Neutrophil (primary cell): Measurements from ENCODE around the gene HNF4A.
"Not testable (repeated sequence)": the region's sequence is repeated elsewhere in the genome, so short reads cannot be mapped to it uniquely, and the experiment has no call there.

Source experiments
- H3K27ac ChIP-seq: fragments of 200-600 bp; sonication (generic); 2 replicates; pipeline ENCODE4 v1.5.1; 2016; ENCODE audit warnings: mild to moderate bottlenecking, moderate library complexity
- H3K27me3 ChIP-seq: fragments of 200-600 bp; sonication (generic); 2 replicates; pipeline ENCODE4 v1.6.0; 2016; ENCODE audit warnings: mild to moderate bottlenecking
- H3K36me3 ChIP-seq: fragments of 200-600 bp; sonication (generic); 2 replicates; pipeline ENCODE4 v1.5.1; 2017
- H3K4me1 ChIP-seq, 2 experiments: fragments of 200-600 bp in 1 of 2; sonication (generic) in 1 of 2; 1 replicate in 1 of 2; 2 replicates in 1 of 2; pipeline versions ENCODE4 v1.5.1 to v1.6.1; 2013 to 2016; ENCODE audit warnings: low read depth in 1 of 2, low read length in 1 of 2, mild to moderate bottlenecking in 1 of 2, moderate library complexity in 1 of 2; ENCODE audit not compliant: control insufficient read depth in 1 of 2, insufficient read depth in 1 of 2
- H3K4me3 ChIP-seq, 2 experiments: fragments of 200-600 bp in 1 of 2; sonication (generic) in 1 of 2; 1 replicate in 1 of 2; 2 replicates in 1 of 2; pipeline ENCODE4 v1.5.1; 2013 to 2016; ENCODE audit warnings: low read depth in 1 of 2, low read length in 1 of 2, mild to moderate bottlenecking in 1 of 2, moderate library complexity in 1 of 2
- H3K9me3 ChIP-seq: fragments of 200-600 bp; sonication (generic); 2 replicates; pipeline ENCODE4 v1.5.1; 2016
- CTCF ChIP-seq: fragments of 200-600 bp; sonication (generic); IDR thresholded peaks from 2 replicates; pipeline ENCODE4 v1.5.1; 2016; ENCODE audit warnings: antibody characterized with exemption

The HNF4A gene

GRCh38 chr20:44465001-44465560 lies 109.6 kb downstream of the HNF4A start:
- Histone ChIP-seq H3K9me3 (no peaks in the 10 kb centered on the region), H3K27me3 (no peaks in the 10 kb centered on the region), H3K27ac (no peak overlapping the region), H3K4me1 (no peaks in the 10 kb centered on the region), H3K36me3 (no peaks in the 10 kb centered on the region), H3K4me3 (no peak overlapping the region)
- TF ChIP-seq CTCF = no peak

- no peaks in the 10 kb centered on the region for H3K27me3 ChIP-seq
- no peaks in the 10 kb centered on the region for H3K4me1 ChIP-seq
- H3K4me3 ChIP-seq = no peak overlapping the region
- no peak for TF ChIP-seq CTCF
- no peak overlapping the region for H3K27ac ChIP-seq
- H3K36me3 ChIP-seq = no peaks in the 10 kb centered on the region
- no peaks in the 10 kb centered on the region for H3K9me3 ChIP-seq
Observed at GRCh38 chr20:44467289-44467883, 111.9 kb downstream of the HNF4A start.

- Histone ChIP-seq H3K27me3 (no peaks in the 10 kb centered on the region), H3K4me1 (no peaks in the 10 kb centered on the region), H3K9me3 (no peaks in the 10 kb centered on the region), H3K36me3 (no peaks in the 10 kb centered on the region), H3K27ac (no peak overlapping the region), H3K4me3 (no peak overlapping the region)
- no peak for TF ChIP-seq CTCF
Observed at GRCh38 chr20:44468044-44468782, 112.7 kb downstream of the HNF4A start.

GRCh38 chr20:44470327-44470726 lies 114.8 kb downstream of the HNF4A start:
- no peak for TF ChIP-seq CTCF
- no peak overlapping the region for H3K4me3 ChIP-seq
- no peaks in the 10 kb centered on the region for H3K27me3 ChIP-seq
- no peak overlapping the region for H3K27ac ChIP-seq
- no peaks in the 10 kb centered on the region for H3K36me3 ChIP-seq
- H3K4me1 ChIP-seq = peaks cover 4 to 5% of the 10 kb centered on the region in 2 experiments
- no peaks in the 10 kb centered on the region for H3K9me3 ChIP-seq

GRCh38 chr20:44471481-44471882 lies 116.0 kb downstream of the HNF4A start:
- H3K27me3 ChIP-seq = no peaks in the 10 kb centered on the region

GRCh38 chr20:44472283-44472682 lies 116.8 kb downstream of the HNF4A start:
- H3K4me3 ChIP-seq, H3K27me3 ChIP-seq, H3K36me3 ChIP-seq, H3K27ac ChIP-seq, H3K9me3 ChIP-seq: not testable (repeated sequence)
- H3K4me1 ChIP-seq = peaks cover 20% of the 10 kb centered on the region in 2 experiments

More at GRCh38 chr20:44471481-44471882, 116.0 kb downstream of the HNF4A start:
- Histone ChIP-seq H3K36me3 (no peaks in the 10 kb centered on the region), H3K9me3 (no peaks in the 10 kb centered on the region), H3K27ac (no peak overlapping the region), H3K4me1 (peaks cover 12% of the 10 kb centered on the region in 2 experiments), H3K4me3 (no peak overlapping the region)
- no peak for TF ChIP-seq CTCF
